ENCODE measurements around the gene DNAJC25.

DNA sequence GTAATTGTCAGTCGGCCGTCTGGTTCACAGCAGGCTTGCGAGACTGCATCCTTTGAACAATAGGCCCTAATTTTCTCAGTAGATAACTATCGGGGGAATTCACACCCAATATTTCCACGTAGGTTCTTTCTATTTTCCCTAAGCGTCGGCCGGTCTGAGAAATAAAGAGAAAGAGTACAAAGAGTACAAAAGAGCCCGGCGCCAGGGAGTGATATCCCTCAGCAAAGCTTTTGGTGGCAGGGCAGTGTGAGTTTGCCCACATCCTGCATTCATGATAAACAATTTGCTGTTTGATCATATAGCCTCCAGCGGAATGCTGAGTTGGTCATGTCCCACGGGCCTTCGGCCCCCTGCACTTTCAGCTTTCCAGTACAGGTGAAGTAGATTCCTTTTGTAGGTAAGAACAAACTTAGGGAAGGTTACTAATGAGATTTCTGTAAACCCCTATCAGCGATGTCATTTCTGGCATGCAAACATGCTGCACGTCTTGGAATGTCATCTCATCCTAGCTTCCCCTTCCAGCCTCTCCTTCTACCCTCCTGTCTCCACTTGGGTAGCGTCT, 27.0 kb upstream of the DNAJC25 start:
- TF ChIP-seq, protein P1, sequence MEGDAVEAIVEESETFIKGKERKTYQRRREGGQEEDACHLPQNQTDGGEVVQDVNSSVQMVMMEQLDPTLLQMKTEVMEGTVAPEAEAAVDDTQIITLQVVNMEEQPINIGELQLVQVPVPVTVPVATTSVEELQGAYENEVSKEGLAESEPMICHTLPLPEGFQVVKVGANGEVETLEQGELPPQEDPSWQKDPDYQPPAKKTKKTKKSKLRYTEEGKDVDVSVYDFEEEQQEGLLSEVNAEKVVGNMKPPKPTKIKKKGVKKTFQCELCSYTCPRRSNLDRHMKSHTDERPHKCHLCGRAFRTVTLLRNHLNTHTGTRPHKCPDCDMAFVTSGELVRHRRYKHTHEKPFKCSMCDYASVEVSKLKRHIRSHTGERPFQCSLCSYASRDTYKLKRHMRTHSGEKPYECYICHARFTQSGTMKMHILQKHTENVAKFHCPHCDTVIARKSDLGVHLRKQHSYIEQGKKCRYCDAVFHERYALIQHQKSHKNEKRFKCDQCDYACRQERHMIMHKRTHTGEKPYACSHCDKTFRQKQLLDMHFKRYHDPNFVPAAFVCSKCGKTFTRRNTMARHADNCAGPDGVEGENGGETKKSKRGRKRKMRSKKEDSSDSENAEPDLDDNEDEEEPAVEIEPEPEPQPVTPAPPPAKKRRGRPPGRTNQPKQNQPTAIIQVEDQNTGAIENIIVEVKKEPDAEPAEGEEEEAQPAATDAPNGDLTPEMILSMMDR (IDR thresholded peaks at IDR 0.05): no peak
- TF ChIP-seq POLR2A (IDR thresholded peaks at IDR 0.05): no peak
